CD4-positive, alpha-beta T cell (primary cell): ENCODE results near the gene RGS17. TPM values are rescaled to one million over a fixed set of nuclear protein-coding genes. Genes with fewer than 3 reads are reported as not detected.

Experiments used
- ATAC-seq: fragments of 200-7000 bp; cut with Tn5 transposase; one replicate; pipeline ENCODE4 v1.10.0; 2022; ENCODE audit warnings: mild to moderate bottlenecking; ENCODE audit not compliant: poor library complexity
- CTCF ChIA-PET: fragments of 350-600 bp; sonication (Branson Sonifier 250); formaldehyde crosslinking; loops from one replicate; lab custom pipeline; 2021; ENCODE audit warnings: antibody characterized with exemption, inconsistent platforms; lab: Charles Lee
- POLR2A ChIA-PET: fragments of 350-600 bp; sonication (Branson Sonifier 250); formaldehyde crosslinking; loops from one replicate; lab custom pipeline; 2021; ENCODE audit warnings: antibody characterized with exemption, inconsistent platforms; lab: Charles Lee
- DNase-seq, 14 experiments: peaks; one replicate each; pipeline ENCODE4 v3.0.0-alpha.2; 2013 to 2020; ENCODE audit warnings: mixed read lengths in 2 of 14
- H3K27ac ChIP-seq, 2 donors: one replicate each; pipeline versions ENCODE4 v1.5.1 to v1.7.0; 2013; ENCODE audit warnings: low read length in 2 of 2, low read depth in 1 of 2, mild to moderate bottlenecking in 1 of 2
- H3K27me3 ChIP-seq, 2 experiments: 1 replicate in 1 of 2; 2 replicates in 1 of 2; pipeline versions ENCODE4 v1.6.1 to v1.7.0; 2013; ENCODE audit warnings: low read length in 2 of 2, control low read depth in 1 of 2, mild to moderate bottlenecking in 1 of 2, moderate library complexity in 1 of 2; ENCODE audit not compliant: insufficient read depth in 2 of 2, control insufficient read depth in 1 of 2
- H3K36me3 ChIP-seq: one replicate; pipeline ENCODE4 v1.6.1; 2013; ENCODE audit warnings: low read length, control low read depth; ENCODE audit not compliant: insufficient read depth
- H3K4me1 ChIP-seq: one replicate; pipeline ENCODE4 v1.6.1; 2013; ENCODE audit warnings: low read length, control low read depth; ENCODE audit not compliant: insufficient read depth
- H3K4me3 ChIP-seq: one replicate; pipeline ENCODE4 v1.5.1; 2013; ENCODE audit warnings: mild to moderate bottlenecking, low read length, moderate library complexity
- H3K9me3 ChIP-seq, 2 experiments: 1 replicate in 1 of 2; 2 replicates in 1 of 2; pipeline versions ENCODE4 v1.6.1 to v1.7.0; 2013; ENCODE audit warnings: low read length in 2 of 2, mild to moderate bottlenecking in 2 of 2, control low read depth in 1 of 2, moderate library complexity in 1 of 2; ENCODE audit not compliant: control insufficient read depth in 1 of 2, insufficient read depth in 1 of 2
- H3K27ac Mint-ChIP-seq: one replicate; pipeline ENCODE4 v1.8.0; 2020; ENCODE audit warnings: mixed read lengths
- H3K27me3 Mint-ChIP-seq: one replicate; pipeline ENCODE4 v1.8.0; 2021; ENCODE audit warnings: mixed read lengths
- H3K36me3 Mint-ChIP-seq: one replicate; pipeline ENCODE4 v1.8.0; 2021; ENCODE audit warnings: low read depth, mixed read lengths
- H3K4me1 Mint-ChIP-seq: one replicate; pipeline ENCODE4 v1.8.0; 2021; ENCODE audit warnings: low read depth, mixed read lengths
- H3K4me3 Mint-ChIP-seq: one replicate; pipeline ENCODE4 v1.8.0; 2020; ENCODE audit warnings: mild to moderate bottlenecking, mixed read lengths
- H3K9me3 Mint-ChIP-seq: one replicate; pipeline ENCODE4 v1.8.0; 2020; ENCODE audit warnings: mixed read lengths
- CTCF ChIP-seq: fragments of 200-600 bp; IDR thresholded peaks from one replicate; pipeline ENCODE4 v1.8.0; 2022; ENCODE audit warnings: antibody characterized with exemption, mild to moderate bottlenecking
- intact Hi-C, 2 experiments: fragments of 100-400 bp; cut with DNase I in 1 of 2; cut with micrococcal nuclease in 1 of 2; formaldehyde crosslinking; loops; one replicate each; pipeline versions ENCODE4 v1.15.1 to v1.9.0; 2023 to 2025; cut with DNase I, micrococcal nuclease
- total RNA-seq, 174 experiments: library from RNA in 2 of 174; stranded (reverse) in 2 of 174; gene quantifications; one replicate each; pipeline ENCODE4 v1.2.3 and lab custom pipeline; 2021 to 2026

RGS17 gene
- total RNA-seq, 2 experiments from 2014 or later, result not detected

- no peak overlapping the region for H3K4me3 Mint-ChIP-seq
- intact Hi-C loops, result no loop called here
Measured at GRCh38 chr6:153043719-153044118, 87.4 kb downstream of the RGS17 start.

DNA sequence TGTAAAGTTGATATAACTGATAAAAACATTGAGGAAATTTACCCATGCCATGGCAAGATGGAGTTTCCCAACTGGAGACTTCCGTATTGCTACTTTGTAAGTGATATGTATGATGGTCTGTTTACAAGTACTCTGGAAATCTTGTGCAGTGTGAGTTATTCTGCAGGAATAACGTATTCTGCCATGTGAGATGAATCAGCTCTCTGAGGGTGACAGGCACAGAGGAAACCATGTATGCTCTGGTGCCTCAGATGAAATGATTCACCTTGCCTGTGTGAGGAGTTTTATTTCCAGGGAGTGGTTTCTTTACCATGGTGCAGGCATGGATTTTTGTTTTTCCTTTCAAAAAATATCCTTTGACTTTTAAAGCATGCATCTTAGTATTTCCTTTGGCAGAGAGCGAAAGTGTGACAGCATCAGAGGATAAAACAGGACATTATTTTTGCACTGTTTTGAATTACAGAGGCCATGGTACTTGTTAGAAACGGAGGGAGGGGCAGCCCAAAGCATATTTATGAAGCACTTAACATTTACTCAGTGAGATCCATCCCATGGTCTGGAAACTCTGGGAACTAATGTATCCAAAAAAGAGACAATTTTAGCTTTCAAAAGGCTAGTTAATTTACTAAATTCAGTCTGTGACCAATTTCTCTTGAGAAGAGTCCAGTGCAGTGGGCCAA, 92.6 kb downstream of the RGS17 start:
- no peaks in the 10 kb centered on the region for H3K27me3 ChIP-seq
- POLR2A ChIA-PET, result no interaction called here

More at GRCh38 chr6:153043719-153044118, 87.4 kb downstream of the RGS17 start:
- DNase-seq, result no peak
- CTCF ChIA-PET, result no interaction called here
- H3K36me3 Mint-ChIP-seq, result no peaks in the 10 kb centered on the region
- Histone ChIP-seq H3K4me1 (no peaks in the 10 kb centered on the region), H3K9me3 (no peaks in the 10 kb centered on the region), H3K27ac (no peak overlapping the region), H3K27me3 (no peaks in the 10 kb centered on the region), H3K4me3 (no peak overlapping the region), H3K36me3 (no peaks in the 10 kb centered on the region)
- H3K27me3 Mint-ChIP-seq, result peaks cover 21% of the 10 kb centered on the region
- POLR2A ChIA-PET, result no interaction called here
- no peaks in the 10 kb centered on the region for H3K9me3 Mint-ChIP-seq
- TF ChIP-seq CTCF, result no peak
- no peak overlapping the region for H3K27ac Mint-ChIP-seq
- ATAC-seq, result no peak
- no peaks in the 10 kb centered on the region for H3K4me1 Mint-ChIP-seq

GRCh38 chr6:153034139-153034538, 96.9 kb downstream of the RGS17 start:
- no peak overlapping the region for H3K27ac Mint-ChIP-seq
- peaks cover 35% of the 10 kb centered on the region for H3K27me3 Mint-ChIP-seq
- ChIA-PET POLR2A (no interaction called here), CTCF (no interaction called here)
- H3K9me3 Mint-ChIP-seq, result no peaks in the 10 kb centered on the region
- no peak overlapping the region for H3K4me3 Mint-ChIP-seq
- intact Hi-C loops, result loop anchor here (5.0 kb wide), 3 partner anchors 278 to 478 kb away; no protein-coding TSS in a partner anchor
- no peak for DNase-seq
- no peaks in the 10 kb centered on the region for H3K36me3 ChIP-seq
- no peak overlapping the region for H3K27ac ChIP-seq
- H3K4me3 ChIP-seq, result no peak overlapping the region
- no peaks in the 10 kb centered on the region for H3K4me1 Mint-ChIP-seq
- no peaks in the 10 kb centered on the region for H3K36me3 Mint-ChIP-seq
- no peak for TF ChIP-seq CTCF
- ATAC-seq, result no peak
- no peaks in the 10 kb centered on the region for H3K27me3 ChIP-seq
- H3K9me3 ChIP-seq, result no peaks in the 10 kb centered on the region
- H3K4me1 ChIP-seq, result no peaks in the 10 kb centered on the region

More for the DNA sequence above, 92.6 kb downstream of the RGS17 start:
- intact Hi-C loops, result no loop called here
- H3K27ac ChIP-seq, result no peak overlapping the region
- Mint-ChIP-seq H3K4me1 (no peaks in the 10 kb centered on the region), H3K27ac (no peak overlapping the region), H3K36me3 (no peaks in the 10 kb centered on the region), H3K27me3 (peaks cover 26% of the 10 kb centered on the region), H3K4me3 (no peak overlapping the region), H3K9me3 (no peaks in the 10 kb centered on the region)
- DNase-seq (no peak), ATAC-seq (no peak)
- no peaks in the 10 kb centered on the region for H3K4me1 ChIP-seq
- CTCF ChIA-PET, result no interaction called here
- TF ChIP-seq CTCF, result no peak
- H3K36me3 ChIP-seq, result no peaks in the 10 kb centered on the region
- no peaks in the 10 kb centered on the region for H3K9me3 ChIP-seq
- no peak overlapping the region for H3K4me3 ChIP-seq
